Chondrocyte (in vitro differentiated cells): ENCODE results near the gene INTS6L. TPM values are rescaled to one million over a fixed set of nuclear protein-coding genes. Genes with fewer than 3 reads are reported as not detected.

Experiments used
- DNase-seq: peaks from one replicate; pipeline ENCODE4 v3.0.0; 2021; ENCODE audit warnings: mixed read lengths, low spot score
- H3K27ac Mint-ChIP-seq: one replicate; pipeline ENCODE4 v1.8.0; 2021; ENCODE audit warnings: mild to moderate bottlenecking, moderate library complexity, mixed read lengths; ENCODE audit not compliant: unreplicated experiment
- H3K27me3 Mint-ChIP-seq: 2 replicates; pipeline ENCODE4 v1.8.0; 2021; ENCODE audit warnings: low read depth, mixed read lengths
- H3K36me3 Mint-ChIP-seq: 2 replicates; pipeline ENCODE4 v1.8.0; 2021; ENCODE audit warnings: low read depth, mixed read lengths
- H3K4me1 Mint-ChIP-seq: 2 replicates; pipeline ENCODE4 v1.8.0; 2021; ENCODE audit warnings: low read depth, mild to moderate bottlenecking, mixed read lengths
- H3K4me3 Mint-ChIP-seq: one replicate; pipeline ENCODE4 v1.8.0; 2021; ENCODE audit warnings: mild to moderate bottlenecking, moderate library complexity, mixed read lengths; ENCODE audit not compliant: unreplicated experiment
- H3K9me3 Mint-ChIP-seq: 2 replicates; pipeline ENCODE4 v1.8.0; 2021; ENCODE audit warnings: low read depth, mixed read lengths
- total RNA-seq: library from RNA; stranded (reverse); gene quantifications from 3 replicates; pipeline ENCODE4 v1.2.1, GENCODE V29; 2021
- TF ChIP-seq, protein P1 (sequence below): fragments of 200-600 bp; sonication (generic); IDR thresholded peaks from 2 replicates; pipeline ENCODE4 v1.5.0; 2021; ENCODE audit warnings: antibody characterized with exemption, mild to moderate bottlenecking, moderate library complexity

Gene INTS6L
- total RNA-seq, 1 donor from 2014 or later, result 6.0 TPM

DNA sequence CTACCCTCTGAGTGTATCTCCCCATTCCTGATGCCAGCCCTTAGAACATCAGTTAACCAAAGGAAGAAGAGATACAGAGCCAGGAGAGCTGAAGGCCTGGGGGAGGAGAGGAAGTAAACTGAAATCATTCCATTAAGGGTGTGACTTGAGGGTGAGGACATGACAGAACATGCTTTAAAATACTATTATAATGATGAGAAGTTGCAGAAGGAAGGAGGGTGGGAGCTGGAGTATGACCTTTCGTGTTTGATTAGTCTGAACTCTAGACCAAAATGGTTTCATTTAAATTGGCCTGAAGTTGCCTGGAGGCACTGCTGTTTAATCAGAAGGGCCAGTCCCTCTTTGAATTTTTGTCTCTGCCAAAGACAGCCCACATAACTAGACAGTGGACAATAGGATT lies 11.4 kb downstream of the INTS6L start:
- no peak for DNase-seq
- Mint-ChIP-seq H3K4me3 (no peak overlapping the region), H3K27ac (no peak overlapping the region), H3K4me1 (peaks cover 14% of the 10 kb centered on the region), H3K36me3 (no peaks in the 10 kb centered on the region), H3K9me3 (no peaks in the 10 kb centered on the region), H3K27me3 (no peaks in the 10 kb centered on the region)
- TF ChIP-seq, protein P1, sequence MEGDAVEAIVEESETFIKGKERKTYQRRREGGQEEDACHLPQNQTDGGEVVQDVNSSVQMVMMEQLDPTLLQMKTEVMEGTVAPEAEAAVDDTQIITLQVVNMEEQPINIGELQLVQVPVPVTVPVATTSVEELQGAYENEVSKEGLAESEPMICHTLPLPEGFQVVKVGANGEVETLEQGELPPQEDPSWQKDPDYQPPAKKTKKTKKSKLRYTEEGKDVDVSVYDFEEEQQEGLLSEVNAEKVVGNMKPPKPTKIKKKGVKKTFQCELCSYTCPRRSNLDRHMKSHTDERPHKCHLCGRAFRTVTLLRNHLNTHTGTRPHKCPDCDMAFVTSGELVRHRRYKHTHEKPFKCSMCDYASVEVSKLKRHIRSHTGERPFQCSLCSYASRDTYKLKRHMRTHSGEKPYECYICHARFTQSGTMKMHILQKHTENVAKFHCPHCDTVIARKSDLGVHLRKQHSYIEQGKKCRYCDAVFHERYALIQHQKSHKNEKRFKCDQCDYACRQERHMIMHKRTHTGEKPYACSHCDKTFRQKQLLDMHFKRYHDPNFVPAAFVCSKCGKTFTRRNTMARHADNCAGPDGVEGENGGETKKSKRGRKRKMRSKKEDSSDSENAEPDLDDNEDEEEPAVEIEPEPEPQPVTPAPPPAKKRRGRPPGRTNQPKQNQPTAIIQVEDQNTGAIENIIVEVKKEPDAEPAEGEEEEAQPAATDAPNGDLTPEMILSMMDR, result no peak

DNA sequence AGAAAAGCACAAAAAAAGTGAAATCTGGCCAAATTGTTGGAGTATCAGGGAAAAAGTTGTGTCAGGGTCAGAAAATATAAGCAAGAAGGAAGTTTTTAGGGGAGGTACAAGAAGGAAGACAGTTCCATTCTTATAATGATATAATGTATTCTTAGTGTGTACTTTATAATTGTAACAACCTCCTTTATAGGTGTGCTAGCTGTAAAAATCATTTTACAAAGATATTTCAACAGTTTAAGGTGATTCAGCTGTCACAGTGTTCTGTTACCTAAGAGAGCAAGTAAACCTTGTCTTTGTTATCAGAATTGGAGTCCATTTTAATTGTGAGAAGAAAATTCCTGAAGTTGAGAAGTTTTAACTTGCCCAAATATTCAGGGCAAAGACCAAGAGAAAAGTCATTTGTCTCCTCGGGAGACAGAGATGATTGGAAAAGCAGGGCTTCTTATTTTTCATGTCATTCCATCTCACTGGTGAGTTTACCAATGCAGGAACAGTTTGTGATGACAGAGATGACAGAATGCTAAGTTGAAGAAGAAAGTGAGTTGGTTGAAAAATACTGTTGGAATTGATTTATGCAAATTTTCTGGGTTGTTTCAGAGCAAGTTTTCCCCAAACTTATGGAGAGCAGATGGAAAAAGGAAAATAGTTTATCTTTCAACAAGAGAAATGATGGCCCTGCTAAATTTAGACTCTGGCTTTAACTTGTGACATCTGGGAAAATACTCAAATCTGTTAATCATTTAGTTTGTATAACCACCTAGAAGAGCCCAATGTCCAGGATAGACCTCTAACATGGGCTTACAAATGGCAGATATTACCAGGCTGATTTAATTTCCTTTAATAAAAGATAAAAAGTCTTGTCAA lies 14.8 kb downstream of the INTS6L start:
- H3K4me3 Mint-ChIP-seq, result no peak overlapping the region
- H3K36me3 Mint-ChIP-seq, result no peaks in the 10 kb centered on the region
- peaks cover 14% of the 10 kb centered on the region for H3K4me1 Mint-ChIP-seq
- no peak for DNase-seq
- H3K27ac Mint-ChIP-seq, result peak overlapping the region; percentile 3
- no peaks in the 10 kb centered on the region for H3K9me3 Mint-ChIP-seq
- TF ChIP-seq, protein P1, result no peak
- no peaks in the 10 kb centered on the region for H3K27me3 Mint-ChIP-seq

DNA sequence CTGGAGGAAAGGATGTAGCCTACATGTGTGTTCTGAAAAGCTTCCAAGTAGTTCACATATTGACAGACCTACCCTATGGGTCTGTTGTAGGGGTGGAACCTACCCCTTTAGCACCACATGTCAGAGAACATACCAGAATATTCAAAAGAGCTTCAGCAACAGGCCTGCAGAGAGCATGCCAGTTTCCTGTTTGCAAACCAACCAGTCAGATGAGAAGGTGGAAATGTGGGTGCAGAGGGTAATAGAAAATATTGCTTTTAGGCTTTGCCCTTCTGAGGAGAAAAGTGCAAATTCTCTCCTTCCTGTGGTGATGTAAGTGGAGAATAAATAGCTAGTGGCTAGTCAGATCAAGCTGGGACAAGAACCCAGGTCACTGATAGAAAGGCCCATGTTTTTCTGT lies 16.4 kb downstream of the INTS6L start:
- Mint-ChIP-seq H3K27me3 (no peaks in the 10 kb centered on the region), H3K27ac (no peak overlapping the region), H3K4me1 (peaks cover 11% of the 10 kb centered on the region), H3K9me3 (no peaks in the 10 kb centered on the region), H3K36me3 (no peaks in the 10 kb centered on the region), H3K4me3 (no peak overlapping the region)
- TF ChIP-seq, protein P1, result no peak
- no peak for DNase-seq

DNA sequence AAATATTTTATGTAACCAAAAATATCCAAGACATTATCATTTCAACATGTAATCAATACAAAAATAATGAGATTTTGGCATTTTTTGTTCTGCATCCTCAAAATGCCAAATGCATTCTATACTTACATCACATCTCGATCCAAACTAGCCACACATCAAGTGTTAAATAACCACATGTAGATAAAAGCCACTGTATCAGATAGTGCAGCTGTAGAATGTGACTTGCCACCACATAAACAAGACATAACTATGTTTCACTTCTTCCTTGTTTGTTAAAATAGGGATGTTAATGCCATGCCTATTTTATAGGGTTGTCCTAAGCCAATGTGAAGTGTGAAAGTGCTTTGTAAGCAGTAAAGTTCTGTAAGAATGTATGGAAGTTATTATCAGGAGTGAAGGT lies 20.9 kb downstream of the INTS6L start:
- peaks cover 3% of the 10 kb centered on the region for H3K4me1 Mint-ChIP-seq

DNA sequence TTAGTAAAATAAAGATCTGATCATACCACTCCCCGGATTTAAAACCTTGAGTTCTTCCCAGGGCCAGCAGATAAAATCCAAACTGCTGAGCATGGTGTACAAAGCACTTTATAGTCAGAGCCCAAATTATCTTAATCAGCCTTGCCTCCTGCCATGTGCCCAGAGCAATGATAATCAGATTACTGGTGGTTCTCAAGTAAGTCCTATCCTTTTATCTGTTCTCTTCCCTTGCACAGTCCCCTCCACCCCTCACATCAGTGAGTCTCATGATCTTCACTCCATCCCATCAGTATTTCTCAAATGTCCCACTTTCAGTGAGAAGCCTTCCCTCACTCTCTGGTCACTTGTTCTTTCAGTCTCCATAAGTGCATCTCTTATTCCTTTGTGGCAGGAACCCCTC lies 22.7 kb downstream of the INTS6L start:
- no peak overlapping the region for H3K27ac Mint-ChIP-seq
- H3K36me3 Mint-ChIP-seq, result peaks cover 2% of the 10 kb centered on the region
- TF ChIP-seq, protein P1, result no peak
- no peak for DNase-seq
- H3K4me1 Mint-ChIP-seq, result peaks cover 3% of the 10 kb centered on the region
- H3K9me3 Mint-ChIP-seq, result no peaks in the 10 kb centered on the region
- H3K27me3 Mint-ChIP-seq, result no peaks in the 10 kb centered on the region
- no peak overlapping the region for H3K4me3 Mint-ChIP-seq

More for the DNA sequence above, 20.9 kb downstream of the INTS6L start:
- TF ChIP-seq, protein P1, result no peak
- Mint-ChIP-seq H3K27me3 (no peaks in the 10 kb centered on the region), H3K9me3 (no peaks in the 10 kb centered on the region), H3K4me3 (no peak overlapping the region), H3K36me3 (no peaks in the 10 kb centered on the region), H3K27ac (no peak overlapping the region)
- no peak for DNase-seq
